GM18519 (cell line): ENCODE measurements around the gene RGS6.

ENCODE experiments used
- ATAC-seq: cut with Tn5 transposase; IDR thresholded peaks from one replicate; pipeline ENCODE4 v1.9.1; 2021; ENCODE audit warnings: mild to moderate bottlenecking, moderate library complexity; ENCODE audit not compliant: unreplicated experiment, low FRiP score

Gene RGS6

GRCh38 chr14:72061718-72062117 lies 129.5 kb downstream of the RGS6 start:
- no peak for ATAC-seq

- no peak for ATAC-seq
These were observed 131.6 kb downstream of the RGS6 start for GRCh38 chr14:72063761-72064282.

- ATAC-seq, result no peak
These were observed 132.3 kb downstream of the RGS6 start for GRCh38 chr14:72064501-72064900.

GRCh38 chr14:72070458-72070857 lies 138.2 kb downstream of the RGS6 start:
- ATAC-seq, result no peak

GRCh38 chr14:72075649-72076334 lies 143.6 kb downstream of the RGS6 start:
- ATAC-seq, result no peak

GRCh38 chr14:72081137-72081536 lies 148.9 kb downstream of the RGS6 start:
- ATAC-seq, result no peak

- ATAC-seq, result no peak
These were observed 152.7 kb downstream of the RGS6 start for GRCh38 chr14:72084935-72085334.

- no peak for ATAC-seq
These were observed 157.4 kb downstream of the RGS6 start for GRCh38 chr14:72089625-72090024.

- ATAC-seq, result no peak
These were observed 162.8 kb downstream of the RGS6 start for GRCh38 chr14:72094844-72095582.

- ATAC-seq, result no peak
These were observed 165.0 kb downstream of the RGS6 start for GRCh38 chr14:72097173-72097783.

- no peak for ATAC-seq
These were observed 166.0 kb downstream of the RGS6 start for GRCh38 chr14:72098210-72098609.

GRCh38 chr14:72099566-72099965 lies 167.3 kb downstream of the RGS6 start:
- no peak for ATAC-seq

- no peak for ATAC-seq
These were observed 171.9 kb downstream of the RGS6 start for GRCh38 chr14:72104011-72104613.

GRCh38 chr14:72111911-72112310 lies 179.7 kb downstream of the RGS6 start:
- no peak for ATAC-seq

- no peak for ATAC-seq
These were observed 186.6 kb downstream of the RGS6 start for GRCh38 chr14:72118841-72119240.

- ATAC-seq, result no peak
These were observed 188.1 kb downstream of the RGS6 start for GRCh38 chr14:72120315-72120714.

GRCh38 chr14:72123755-72124154 lies 191.5 kb downstream of the RGS6 start:
- ATAC-seq, result no peak

- no peak for ATAC-seq
These were observed 191.9 kb downstream of the RGS6 start for GRCh38 chr14:72124171-72124570.

- ATAC-seq, result no peak
These were observed 193.9 kb downstream of the RGS6 start for GRCh38 chr14:72126091-72126490.

- no peak for ATAC-seq
These were observed 194.3 kb downstream of the RGS6 start for GRCh38 chr14:72126561-72126960.

- ATAC-seq, result no peak
These were observed 196.4 kb downstream of the RGS6 start for GRCh38 chr14:72128629-72129028.
